GM06990 (cell line): ENCODE data around the gene TBC1D5.

ENCODE experiments used
- DNase-seq: peaks from one replicate; pipeline ENCODE4 v3.0.0-alpha.2; 2011; ENCODE audit not compliant: insufficient read length; ENCODE audit errors: extremely low read depth
- H3K27me3 ChIP-seq: replicated peaks from 2 replicates; pipeline ENCODE4 v1.6.0; 2011; ENCODE audit warnings: low read length; ENCODE audit not compliant: control insufficient read depth, insufficient read depth
- H3K36me3 ChIP-seq: 2 replicates; pipeline ENCODE4 v1.5.1; 2011; ENCODE audit warnings: low read length; ENCODE audit not compliant: control insufficient read depth, insufficient read depth
- H3K4me3 ChIP-seq: replicated peaks from 2 replicates; pipeline ENCODE4 v1.5.1; 2011; ENCODE audit warnings: low read depth, mild to moderate bottlenecking, control low read depth, low read length
- CTCF ChIP-seq: IDR thresholded peaks from 2 replicates; pipeline ENCODE4 v1.5.1; 2011; ENCODE audit warnings: low read length, control low read depth, mild to moderate bottlenecking, inconsistent platforms; ENCODE audit not compliant: insufficient read depth, poor library complexity, severe bottlenecking

TBC1D5 gene

GRCh38 chr3:17422636-17423035 is 319.8 kb downstream of the TBC1D5 start:
- no peaks in the 10 kb centered on the region for H3K36me3 ChIP-seq
- no peak for TF ChIP-seq CTCF
- H3K4me3 ChIP-seq, result no peak overlapping the region
- no peak for DNase-seq
- H3K27me3 ChIP-seq, result no peaks in the 10 kb centered on the region

- H3K4me3 ChIP-seq, result no peak overlapping the region
- no peaks in the 10 kb centered on the region for H3K36me3 ChIP-seq
- no peaks in the 10 kb centered on the region for H3K27me3 ChIP-seq
- no peak for TF ChIP-seq CTCF
- DNase-seq, result no peak
These were observed 321.8 kb downstream of the TBC1D5 start for GRCh38 chr3:17420668-17421067.

GRCh38 chr3:17412950-17413530 is 329.4 kb downstream of the TBC1D5 start:
- DNase-seq, result peak; percentile 10
- TF ChIP-seq CTCF, result peak; percentile 63

GRCh38 chr3:17411157-17411877 is 331.1 kb downstream of the TBC1D5 start:
- no peak overlapping the region for H3K4me3 ChIP-seq
- no peak for DNase-seq
- no peak for TF ChIP-seq CTCF
- H3K36me3 ChIP-seq, result no peaks in the 10 kb centered on the region
- H3K27me3 ChIP-seq, result no peaks in the 10 kb centered on the region

More at GRCh38 chr3:17412950-17413530, 329.4 kb downstream of the TBC1D5 start:
- H3K4me3 ChIP-seq, result no peak overlapping the region
- no peaks in the 10 kb centered on the region for H3K36me3 ChIP-seq
- H3K27me3 ChIP-seq, result no peaks in the 10 kb centered on the region

- no peak for DNase-seq
- H3K27me3 ChIP-seq, result no peaks in the 10 kb centered on the region
- H3K36me3 ChIP-seq, result no peaks in the 10 kb centered on the region
- TF ChIP-seq CTCF, result no peak
- no peak overlapping the region for H3K4me3 ChIP-seq
These were observed 334.9 kb downstream of the TBC1D5 start for GRCh38 chr3:17407576-17407975.
